Right lobe of liver (tissue), 6 donors: Measurements from ENCODE around the gene DNPH1. TPM values are rescaled to one million over a fixed set of nuclear protein-coding genes. Genes with fewer than 3 reads are reported as not detected.
A peak's percentile ranks its signal among the peaks of the same experiment; 100 is the strongest.

ENCODE experiments used
- ATAC-seq, 4 donors: fragments of 200-7000 bp; cut with Tn5 transposase; one replicate each; pipeline ENCODE4 v1.9.1; 2020; ENCODE audit warnings: mild to moderate bottlenecking in 4 of 4, moderate library complexity in 4 of 4
- DNase-seq, 3 donors: peaks; one replicate each; pipeline ENCODE4 v3.0.0-alpha.2; 2020
- H3K27ac ChIP-seq, 3 donors: fragments of 200-600 bp; one replicate each; pipeline ENCODE4 v1.8.0; 2022
- H3K27me3 ChIP-seq, 2 donors: fragments of 200-600 bp; one replicate each; pipeline ENCODE4 v1.8.0; 2022
- H3K36me3 ChIP-seq, 4 donors: fragments of 200-600 bp; sonication (generic) in 1 of 4; one replicate each; pipeline versions ENCODE4 v1.5.1 to v1.8.0; 2017 to 2022; ENCODE audit warnings: control low read depth in 1 of 4
- H3K4me1 ChIP-seq, 4 donors: fragments of 200-600 bp; sonication (generic) in 1 of 4; one replicate each; pipeline versions ENCODE4 v1.5.1 to v1.8.0; 2017 to 2022; ENCODE audit warnings: control low read depth in 1 of 4
- H3K4me3 ChIP-seq, 3 donors: fragments of 200-600 bp; one replicate each; pipeline ENCODE4 v1.8.0; 2022
- H3K9me3 ChIP-seq, 4 donors: fragments of 200-600 bp; sonication (generic) in 1 of 4; one replicate each; pipeline versions ENCODE4 v1.5.1 to v1.8.0; 2017 to 2022; ENCODE audit warnings: control low read depth in 1 of 4
- POLR2A ChIP-seq: fragments of 450-650 bp; IDR thresholded peaks from one replicate; pipeline ENCODE4 v1.6.1; 2017; ENCODE audit warnings: antibody characterized with exemption, mild to moderate bottlenecking
- WGBS: methylation state at CpG from one replicate; pipeline ENCODE4 v1.1.6; 2018; ENCODE audit warnings: low coverage, low lambda C conversion rate; ENCODE audit not compliant: insufficient coverage; ENCODE audit errors: missing lambda C conversion rate; 5-methylcytosine and 5-hydroxymethylcytosine counted together
- intact Hi-C, 2 donors: fragments of 100-400 bp; cut with DNase I; formaldehyde crosslinking; loops; one replicate each; pipeline versions ENCODE4 v1.11.2 to v1.14.1; 2022
- total RNA-seq, 6 experiments: library from RNA; depleted of rRNA in 2 of 6; stranded (reverse); fragments of >200 nt in 2 of 6; fragmentation: NEBNext Ultra II Directional in 3 of 6; extraction: Animal tissue kit (Norgen Biotek cat#: 25700) in 3 of 6; gene quantifications; one replicate each; pipeline versions ENCODE4 v1.1.0 to v1.2.4, GENCODE V29; 2016 to 2023
- TF ChIP-seq, protein P1 (sequence below), 4 donors: fragments of 200-600 bp in 3 of 4; fragments of 450-650 bp in 1 of 4; IDR thresholded peaks; one replicate each; pipeline versions ENCODE4 v1.5.1 to v1.8.0; 2016 to 2022; ENCODE audit warnings: antibody characterized with exemption in 4 of 4, mild to moderate bottlenecking in 2 of 4
- donor health status: DM: no; HTN: yes; CAD: no.
- donor health status: DM: no; HTN: no; CAD: no.
- donor health status: DM: no; HTN: no; CAD: no.
- donor health status: DM: no; HTN: yes; CAD: no.
- donor health status: DM: no; HTN: yes; CAD: no.

The DNPH1 gene
- total RNA-seq, 6 experiments from 2014 or later: 50.7 to 107 (median 62.4) TPM

DNA sequence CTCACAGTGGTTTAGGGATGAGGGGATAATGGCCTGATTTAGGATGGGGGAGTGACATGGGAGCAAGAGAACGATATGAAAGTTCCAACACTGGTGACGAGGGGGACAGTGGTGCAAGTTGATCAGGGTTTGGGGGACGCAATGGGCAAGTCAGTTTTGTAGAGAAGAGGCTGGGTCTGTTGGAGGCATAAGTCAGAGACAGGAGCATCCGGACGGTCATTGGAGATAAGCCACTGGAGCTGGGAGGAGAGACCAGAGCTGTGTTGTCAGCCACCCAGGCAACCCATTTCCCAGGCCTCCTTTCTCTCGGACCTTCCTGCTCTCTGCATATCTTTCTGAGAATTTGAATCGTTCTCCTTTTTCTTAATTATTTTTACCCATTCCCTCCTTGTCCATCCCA lies 9.5 kb downstream of the DNPH1 start:
- H3K36me3 ChIP-seq: peaks cover 0 to 20% (median 3%) of the 10 kb centered on the region in 4 donors
- ATAC-seq (no peak), DNase-seq (no peak)
- 87% methylated on average over 6 of the region's 7 CpGs for WGBS
- no peaks in the 10 kb centered on the region for H3K27me3 ChIP-seq
- no peak for TF ChIP-seq POLR2A
- TF ChIP-seq, protein P1, sequence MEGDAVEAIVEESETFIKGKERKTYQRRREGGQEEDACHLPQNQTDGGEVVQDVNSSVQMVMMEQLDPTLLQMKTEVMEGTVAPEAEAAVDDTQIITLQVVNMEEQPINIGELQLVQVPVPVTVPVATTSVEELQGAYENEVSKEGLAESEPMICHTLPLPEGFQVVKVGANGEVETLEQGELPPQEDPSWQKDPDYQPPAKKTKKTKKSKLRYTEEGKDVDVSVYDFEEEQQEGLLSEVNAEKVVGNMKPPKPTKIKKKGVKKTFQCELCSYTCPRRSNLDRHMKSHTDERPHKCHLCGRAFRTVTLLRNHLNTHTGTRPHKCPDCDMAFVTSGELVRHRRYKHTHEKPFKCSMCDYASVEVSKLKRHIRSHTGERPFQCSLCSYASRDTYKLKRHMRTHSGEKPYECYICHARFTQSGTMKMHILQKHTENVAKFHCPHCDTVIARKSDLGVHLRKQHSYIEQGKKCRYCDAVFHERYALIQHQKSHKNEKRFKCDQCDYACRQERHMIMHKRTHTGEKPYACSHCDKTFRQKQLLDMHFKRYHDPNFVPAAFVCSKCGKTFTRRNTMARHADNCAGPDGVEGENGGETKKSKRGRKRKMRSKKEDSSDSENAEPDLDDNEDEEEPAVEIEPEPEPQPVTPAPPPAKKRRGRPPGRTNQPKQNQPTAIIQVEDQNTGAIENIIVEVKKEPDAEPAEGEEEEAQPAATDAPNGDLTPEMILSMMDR (IDR thresholded peaks at IDR 0.05): no peak
- H3K4me3 ChIP-seq: no peak overlapping the region
- H3K27ac ChIP-seq: no peak overlapping the region
- intact Hi-C loops: no loop called here
- H3K9me3 ChIP-seq: no peaks in the 10 kb centered on the region
- H3K4me1 ChIP-seq: no peaks in the 10 kb centered on the region

DNA sequence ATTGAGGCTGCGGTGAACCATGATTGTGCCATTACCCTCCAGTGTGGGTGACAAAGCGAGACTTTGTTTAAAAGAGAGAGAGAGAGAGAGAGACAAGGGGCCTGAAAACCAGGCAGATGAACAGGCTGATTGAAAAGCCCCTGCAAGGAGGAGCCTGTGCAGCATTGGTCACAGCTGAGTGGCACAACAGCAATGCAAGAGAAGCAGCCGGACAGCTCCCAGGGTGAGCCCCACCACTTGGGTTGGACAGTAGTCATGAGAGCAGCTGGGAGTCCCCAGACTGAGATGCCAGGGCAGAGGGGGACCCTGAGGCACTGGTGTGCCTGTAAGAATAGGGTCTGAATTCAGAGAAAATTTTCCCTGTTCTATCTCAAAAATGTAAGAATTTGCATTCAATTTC lies 10.2 kb downstream of the DNPH1 start:
- Histone ChIP-seq H3K4me3 (no peak overlapping the region), H3K27me3 (no peaks in the 10 kb centered on the region), H3K36me3 (peaks cover 0 to 20% (median 3%) of the 10 kb centered on the region in 4 donors), H3K9me3 (no peaks in the 10 kb centered on the region), H3K27ac (no peak overlapping the region), H3K4me1 (no peaks in the 10 kb centered on the region)
- ATAC-seq (no peak), DNase-seq (no peak)
- TF ChIP-seq, protein P1 (IDR thresholded peaks at IDR 0.05): no peak
- intact Hi-C loops: no loop called here
- WGBS: 100% methylated on average over 1 of the region's 3 CpGs

DNA sequence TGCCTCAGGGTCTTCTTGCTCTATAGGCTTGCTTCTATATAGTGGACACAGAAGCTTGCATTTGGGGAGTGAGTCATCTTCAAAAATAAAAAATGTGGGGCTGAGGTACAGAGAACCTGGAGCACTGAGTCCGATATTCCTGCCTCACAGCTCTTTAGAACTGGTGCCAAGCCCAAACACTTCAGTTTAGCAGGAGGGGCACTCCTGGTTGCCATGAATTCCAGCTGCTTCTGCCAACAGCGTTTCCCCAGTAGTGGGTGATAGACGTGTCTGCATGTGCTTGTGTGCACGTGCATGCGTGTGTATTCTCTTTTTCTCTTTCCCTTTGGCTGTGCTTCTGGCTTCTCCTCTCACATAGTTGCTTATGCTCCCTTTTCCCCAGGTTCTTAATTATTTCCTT lies 11.9 kb downstream of the DNPH1 start:
- Histone ChIP-seq H3K27ac (no peak overlapping the region), H3K4me3 (no peak overlapping the region), H3K36me3 (peaks cover 0 to 11% (median 1%) of the 10 kb centered on the region in 4 donors), H3K9me3 (no peaks in the 10 kb centered on the region), H3K27me3 (no peaks in the 10 kb centered on the region), H3K4me1 (no peaks in the 10 kb centered on the region)
- 84% methylated on average over 5 of the region's 5 CpGs for WGBS
- DNase-seq (no peak), ATAC-seq (no peak)
- intact Hi-C loops: no loop called here
- no peak for TF ChIP-seq POLR2A
- TF ChIP-seq, protein P1 (IDR thresholded peaks at IDR 0.05): no peak

DNA sequence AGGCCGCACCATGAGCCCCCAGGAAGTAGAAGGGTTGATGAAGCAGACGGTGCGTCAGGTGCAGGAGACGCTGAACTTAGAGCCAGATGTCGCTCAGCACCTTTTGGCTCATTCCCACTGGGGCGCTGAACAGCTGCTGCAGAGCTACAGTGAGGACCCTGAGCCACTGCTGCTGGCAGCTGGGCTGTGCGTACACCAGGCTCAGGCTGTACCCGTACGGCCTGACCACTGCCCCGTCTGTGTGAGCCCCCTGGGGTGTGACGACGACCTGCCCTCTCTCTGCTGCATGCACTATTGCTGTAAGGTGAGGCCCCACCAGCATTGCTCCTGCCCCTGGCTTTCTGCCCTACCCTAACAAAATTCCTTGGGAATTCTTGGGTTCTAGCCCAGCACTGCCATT lies 13.1 kb downstream of the DNPH1 start:
- Histone ChIP-seq H3K27me3 (no peaks in the 10 kb centered on the region), H3K4me3 (no peak overlapping the region), H3K27ac (no peak overlapping the region), H3K9me3 (no peaks in the 10 kb centered on the region), H3K4me1 (no peaks in the 10 kb centered on the region), H3K36me3 (peaks cover 0 to 11% (median 1%) of the 10 kb centered on the region in 4 donors)
- 95% methylated on average over 7 of the region's 12 CpGs for WGBS
- ATAC-seq (peak in 2 of 4 donors; percentile 8 to 20), DNase-seq (no peak)
- TF ChIP-seq, protein P1 (IDR thresholded peaks at IDR 0.05): no peak
- TF ChIP-seq POLR2A: no peak
- intact Hi-C loops: no loop called here

DNA sequence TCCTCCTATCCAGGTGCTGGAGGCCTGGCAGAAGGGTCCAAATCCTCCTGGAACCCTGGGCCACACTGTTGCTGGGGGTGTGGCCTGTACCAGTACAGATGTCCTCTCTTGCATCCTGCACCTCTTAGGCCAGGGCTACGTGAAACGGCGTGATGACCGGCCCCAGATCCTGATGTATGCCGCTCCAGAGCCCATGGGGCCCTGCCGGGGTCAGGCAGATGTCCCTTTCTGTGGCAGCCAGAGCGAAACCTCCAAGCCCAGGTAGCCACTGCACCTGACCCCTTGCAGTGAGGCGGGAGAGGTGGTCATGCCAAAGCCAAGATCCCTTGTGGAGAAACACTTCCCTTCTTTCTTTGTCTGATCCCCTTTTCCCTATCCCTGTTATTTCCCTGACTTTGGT lies 14.2 kb downstream of the DNPH1 start:
- Histone ChIP-seq H3K27me3 (no peaks in the 10 kb centered on the region), H3K27ac (no peak overlapping the region), H3K4me3 (no peak overlapping the region), H3K4me1 (no peaks in the 10 kb centered on the region), H3K9me3 (no peaks in the 10 kb centered on the region), H3K36me3 (peaks cover 0 to 11% (median 1%) of the 10 kb centered on the region in 4 donors)
- ATAC-seq (peak in 1 of 4 donors; percentile 14), DNase-seq (no peak)
- intact Hi-C loops: no loop called here
- TF ChIP-seq, protein P1 (IDR thresholded peaks at IDR 0.05): no peak
- TF ChIP-seq POLR2A: no peak
- WGBS: 80% methylated on average over 1 of the region's 8 CpGs
